Measurements from ENCODE around the gene AGPAT1.

- no peak for TF ChIP-seq CTCF (conservative IDR thresholded peaks at IDR 0.05; ENCODE audit: low read depth, low read length)
- TF ChIP-seq EZH2 (IDR thresholded peaks at IDR 0.05; ENCODE audit: borderline replicate concordance, low read depth, low read length, poor library complexity, severe bottlenecking) = no peak
Observed at GRCh38 chr6:32166411-32167061, 9.3 kb downstream of the AGPAT1 start.
